ENCODE measurements around the gene FSCN2. TPM values are rescaled to one million over a fixed set of nuclear protein-coding genes. Genes with fewer than 3 reads are reported as not detected.

FSCN2 gene
- total RNA-seq, 1 experiment from 2014 or later: 0.31 TPM

DNA sequence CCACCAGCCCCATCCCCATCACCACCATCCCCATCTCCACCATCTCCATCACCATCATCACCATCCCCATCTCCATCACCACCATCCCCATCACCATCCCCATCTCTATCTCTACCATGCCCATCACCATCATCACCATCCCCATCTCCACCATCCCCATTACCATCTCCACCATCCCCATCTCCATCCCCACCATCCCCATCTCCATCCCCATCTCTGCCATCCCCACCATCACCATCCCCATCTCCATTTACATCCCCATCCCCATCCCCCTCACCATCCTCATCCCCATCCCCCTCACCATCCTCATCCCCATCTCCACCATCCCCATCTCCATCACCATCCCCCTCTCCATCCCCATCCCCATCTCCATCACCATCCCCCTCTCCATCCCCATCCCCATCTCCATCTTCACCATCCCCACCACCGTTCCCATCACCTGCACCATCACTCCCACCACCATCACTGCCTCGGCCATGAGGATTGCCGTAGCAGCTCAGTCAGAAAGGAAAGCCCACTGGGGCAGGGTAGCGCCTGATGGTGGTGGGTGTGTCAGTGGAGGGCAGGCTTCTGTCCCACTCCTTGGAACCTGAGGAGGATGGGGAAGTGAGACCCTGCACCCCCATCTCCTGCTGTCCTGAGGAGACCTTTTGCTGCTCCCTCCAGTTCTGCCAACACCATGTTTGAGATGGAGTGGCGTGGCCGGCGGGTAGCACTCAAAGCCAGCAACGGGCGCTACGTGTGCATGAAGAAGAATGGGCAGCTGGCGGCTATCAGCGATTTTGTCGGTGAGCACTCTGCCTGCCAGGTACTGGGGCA, 7.5 kb downstream of the FSCN2 start:
- H3K36me3 Mint-ChIP-seq: no peaks in the 10 kb centered on the region
- H3K27me3 Mint-ChIP-seq (ENCODE audit: low read depth): peaks cover 23% of the 10 kb centered on the region
- no peaks in the 10 kb centered on the region for H3K4me1 Mint-ChIP-seq
- no peak overlapping the region for H3K27ac Mint-ChIP-seq
- DNase-seq (ENCODE audit: low spot score) (no peak), ATAC-seq (no peak)
- H3K4me3 Mint-ChIP-seq: no peak overlapping the region
- TF ChIP-seq, protein P1, sequence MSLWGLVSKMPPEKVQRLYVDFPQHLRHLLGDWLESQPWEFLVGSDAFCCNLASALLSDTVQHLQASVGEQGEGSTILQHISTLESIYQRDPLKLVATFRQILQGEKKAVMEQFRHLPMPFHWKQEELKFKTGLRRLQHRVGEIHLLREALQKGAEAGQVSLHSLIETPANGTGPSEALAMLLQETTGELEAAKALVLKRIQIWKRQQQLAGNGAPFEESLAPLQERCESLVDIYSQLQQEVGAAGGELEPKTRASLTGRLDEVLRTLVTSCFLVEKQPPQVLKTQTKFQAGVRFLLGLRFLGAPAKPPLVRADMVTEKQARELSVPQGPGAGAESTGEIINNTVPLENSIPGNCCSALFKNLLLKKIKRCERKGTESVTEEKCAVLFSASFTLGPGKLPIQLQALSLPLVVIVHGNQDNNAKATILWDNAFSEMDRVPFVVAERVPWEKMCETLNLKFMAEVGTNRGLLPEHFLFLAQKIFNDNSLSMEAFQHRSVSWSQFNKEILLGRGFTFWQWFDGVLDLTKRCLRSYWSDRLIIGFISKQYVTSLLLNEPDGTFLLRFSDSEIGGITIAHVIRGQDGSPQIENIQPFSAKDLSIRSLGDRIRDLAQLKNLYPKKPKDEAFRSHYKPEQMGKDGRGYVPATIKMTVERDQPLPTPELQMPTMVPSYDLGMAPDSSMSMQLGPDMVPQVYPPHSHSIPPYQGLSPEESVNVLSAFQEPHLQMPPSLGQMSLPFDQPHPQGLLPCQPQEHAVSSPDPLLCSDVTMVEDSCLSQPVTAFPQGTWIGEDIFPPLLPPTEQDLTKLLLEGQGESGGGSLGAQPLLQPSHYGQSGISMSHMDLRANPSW (CRISPR knock-in tag; conservative IDR thresholded peaks at IDR 0.05; ENCODE audit: low read depth): no peak
- TF ChIP-seq, protein P2, sequence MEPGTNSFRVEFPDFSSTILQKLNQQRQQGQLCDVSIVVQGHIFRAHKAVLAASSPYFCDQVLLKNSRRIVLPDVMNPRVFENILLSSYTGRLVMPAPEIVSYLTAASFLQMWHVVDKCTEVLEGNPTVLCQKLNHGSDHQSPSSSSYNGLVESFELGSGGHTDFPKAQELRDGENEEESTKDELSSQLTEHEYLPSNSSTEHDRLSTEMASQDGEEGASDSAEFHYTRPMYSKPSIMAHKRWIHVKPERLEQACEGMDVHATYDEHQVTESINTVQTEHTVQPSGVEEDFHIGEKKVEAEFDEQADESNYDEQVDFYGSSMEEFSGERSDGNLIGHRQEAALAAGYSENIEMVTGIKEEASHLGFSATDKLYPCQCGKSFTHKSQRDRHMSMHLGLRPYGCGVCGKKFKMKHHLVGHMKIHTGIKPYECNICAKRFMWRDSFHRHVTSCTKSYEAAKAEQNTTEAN (CRISPR knock-in tag; IDR thresholded peaks at IDR 0.05): no peak
- TF ChIP-seq, protein P3, sequence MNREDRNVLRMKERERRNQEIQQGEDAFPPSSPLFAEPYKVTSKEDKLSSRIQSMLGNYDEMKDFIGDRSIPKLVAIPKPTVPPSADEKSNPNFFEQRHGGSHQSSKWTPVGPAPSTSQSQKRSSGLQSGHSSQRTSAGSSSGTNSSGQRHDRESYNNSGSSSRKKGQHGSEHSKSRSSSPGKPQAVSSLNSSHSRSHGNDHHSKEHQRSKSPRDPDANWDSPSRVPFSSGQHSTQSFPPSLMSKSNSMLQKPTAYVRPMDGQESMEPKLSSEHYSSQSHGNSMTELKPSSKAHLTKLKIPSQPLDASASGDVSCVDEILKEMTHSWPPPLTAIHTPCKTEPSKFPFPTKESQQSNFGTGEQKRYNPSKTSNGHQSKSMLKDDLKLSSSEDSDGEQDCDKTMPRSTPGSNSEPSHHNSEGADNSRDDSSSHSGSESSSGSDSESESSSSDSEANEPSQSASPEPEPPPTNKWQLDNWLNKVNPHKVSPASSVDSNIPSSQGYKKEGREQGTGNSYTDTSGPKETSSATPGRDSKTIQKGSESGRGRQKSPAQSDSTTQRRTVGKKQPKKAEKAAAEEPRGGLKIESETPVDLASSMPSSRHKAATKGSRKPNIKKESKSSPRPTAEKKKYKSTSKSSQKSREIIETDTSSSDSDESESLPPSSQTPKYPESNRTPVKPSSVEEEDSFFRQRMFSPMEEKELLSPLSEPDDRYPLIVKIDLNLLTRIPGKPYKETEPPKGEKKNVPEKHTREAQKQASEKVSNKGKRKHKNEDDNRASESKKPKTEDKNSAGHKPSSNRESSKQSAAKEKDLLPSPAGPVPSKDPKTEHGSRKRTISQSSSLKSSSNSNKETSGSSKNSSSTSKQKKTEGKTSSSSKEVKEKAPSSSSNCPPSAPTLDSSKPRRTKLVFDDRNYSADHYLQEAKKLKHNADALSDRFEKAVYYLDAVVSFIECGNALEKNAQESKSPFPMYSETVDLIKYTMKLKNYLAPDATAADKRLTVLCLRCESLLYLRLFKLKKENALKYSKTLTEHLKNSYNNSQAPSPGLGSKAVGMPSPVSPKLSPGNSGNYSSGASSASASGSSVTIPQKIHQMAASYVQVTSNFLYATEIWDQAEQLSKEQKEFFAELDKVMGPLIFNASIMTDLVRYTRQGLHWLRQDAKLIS (CRISPR knock-in tag; IDR thresholded peaks at IDR 0.05; ENCODE audit: borderline replicate concordance): no peak
- H3K9me3 Mint-ChIP-seq: no peaks in the 10 kb centered on the region
- ChIA-PET POLR2A (interaction anchor here (1.0 to 1.7 kb wide), 2 partner anchors 22 to 23 kb away, joined by 3 to 5 read pairs; partner anchors contain the start of gene ACTG1), CTCF (interaction anchor here (0.6 to 3.3 kb wide), 9 partner anchors 13 to 393 kb away, joined by 3 to 31 read pairs (median 3); partner anchors contain the start of gene BAHCC1)

DNA sequence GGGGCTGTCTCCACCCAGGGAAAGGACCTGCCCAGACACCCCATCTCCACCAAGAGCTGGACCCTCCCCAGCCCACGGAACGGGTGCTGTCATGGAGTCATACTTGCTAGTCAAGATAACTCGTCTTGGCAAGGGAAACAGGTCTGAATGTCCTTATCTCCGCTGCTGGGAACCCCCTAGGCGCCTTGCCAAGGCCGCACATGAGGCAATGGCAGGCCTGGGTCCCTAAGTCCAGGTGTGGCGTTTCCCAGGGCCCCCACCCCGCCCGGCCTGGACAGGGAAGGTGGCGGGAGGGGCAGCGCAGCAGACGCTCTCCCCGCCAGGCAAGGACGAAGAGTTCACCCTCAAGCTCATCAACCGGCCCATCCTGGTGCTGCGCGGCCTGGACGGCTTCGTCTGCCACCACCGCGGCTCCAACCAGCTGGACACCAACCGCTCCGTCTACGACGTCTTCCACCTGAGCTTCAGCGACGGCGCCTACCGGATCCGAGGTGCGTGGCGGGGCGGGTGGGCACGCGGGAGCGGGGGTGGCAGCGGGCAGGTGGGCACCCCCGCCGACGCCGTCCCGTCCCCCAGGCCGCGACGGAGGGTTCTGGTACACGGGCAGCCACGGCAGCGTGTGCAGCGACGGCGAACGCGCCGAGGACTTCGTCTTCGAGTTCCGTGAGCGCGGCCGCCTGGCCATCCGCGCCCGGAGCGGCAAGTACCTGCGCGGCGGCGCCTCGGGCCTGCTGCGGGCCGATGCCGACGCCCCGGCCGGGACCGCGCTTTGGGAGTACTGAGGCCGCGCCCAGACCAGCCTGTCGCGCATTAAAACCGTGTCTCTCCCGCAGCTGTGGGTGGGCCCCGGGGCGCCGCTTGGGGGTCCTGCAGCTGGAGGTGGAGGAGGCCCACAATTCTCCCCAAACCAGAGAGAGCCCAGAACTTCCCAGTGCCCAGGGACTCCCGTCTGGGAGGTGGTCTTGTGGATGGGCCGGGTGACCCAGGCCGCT, 8.4 kb downstream of the FSCN2 start:
- no peaks in the 10 kb centered on the region for H3K4me1 Mint-ChIP-seq
- H3K9me3 Mint-ChIP-seq: no peaks in the 10 kb centered on the region
- ATAC-seq (peak; percentile 2), DNase-seq (ENCODE audit: low spot score) (peak; percentile 46)
- ChIA-PET POLR2A (interaction anchor here (0.6 to 3.0 kb wide), 5 partner anchors 13 to 24 kb away, joined by 3 to 9 read pairs (median 5); partner anchors contain the start of genes ACTG1 and FAAP100), CTCF (interaction anchor here (0.6 to 3.3 kb wide), 16 partner anchors 8 to 394 kb away, joined by 3 to 31 read pairs (median 4); partner anchors contain the start of genes BAHCC1, FAAP100 and FSCN2)
- peak overlapping the region; percentile 27; the same call in 1 of the 2 replicates for H3K4me3 Mint-ChIP-seq
- no peak overlapping the region for H3K27ac Mint-ChIP-seq
- H3K36me3 Mint-ChIP-seq: no peaks in the 10 kb centered on the region
- peaks cover 23% of the 10 kb centered on the region for H3K27me3 Mint-ChIP-seq (ENCODE audit: low read depth)
- TF ChIP-seq CBFB (CRISPR knock-in tag; IDR thresholded peaks at IDR 0.05; ENCODE audit: low read depth): no peak
- 0 out of 2 replicates have a peak, but pooled peaks have one; percentile 16 for TF ChIP-seq RELA (CRISPR knock-in tag; IDR thresholded peaks at IDR 0.05; ENCODE audit: borderline replicate concordance)
- TF ChIP-seq ZNF263 (CRISPR knock-in tag; IDR thresholded peaks at IDR 0.05; ENCODE audit: low read depth): 0 out of 2 replicates have a peak, but pooled peaks have one; percentile 53
- TF ChIP-seq, protein P4, sequence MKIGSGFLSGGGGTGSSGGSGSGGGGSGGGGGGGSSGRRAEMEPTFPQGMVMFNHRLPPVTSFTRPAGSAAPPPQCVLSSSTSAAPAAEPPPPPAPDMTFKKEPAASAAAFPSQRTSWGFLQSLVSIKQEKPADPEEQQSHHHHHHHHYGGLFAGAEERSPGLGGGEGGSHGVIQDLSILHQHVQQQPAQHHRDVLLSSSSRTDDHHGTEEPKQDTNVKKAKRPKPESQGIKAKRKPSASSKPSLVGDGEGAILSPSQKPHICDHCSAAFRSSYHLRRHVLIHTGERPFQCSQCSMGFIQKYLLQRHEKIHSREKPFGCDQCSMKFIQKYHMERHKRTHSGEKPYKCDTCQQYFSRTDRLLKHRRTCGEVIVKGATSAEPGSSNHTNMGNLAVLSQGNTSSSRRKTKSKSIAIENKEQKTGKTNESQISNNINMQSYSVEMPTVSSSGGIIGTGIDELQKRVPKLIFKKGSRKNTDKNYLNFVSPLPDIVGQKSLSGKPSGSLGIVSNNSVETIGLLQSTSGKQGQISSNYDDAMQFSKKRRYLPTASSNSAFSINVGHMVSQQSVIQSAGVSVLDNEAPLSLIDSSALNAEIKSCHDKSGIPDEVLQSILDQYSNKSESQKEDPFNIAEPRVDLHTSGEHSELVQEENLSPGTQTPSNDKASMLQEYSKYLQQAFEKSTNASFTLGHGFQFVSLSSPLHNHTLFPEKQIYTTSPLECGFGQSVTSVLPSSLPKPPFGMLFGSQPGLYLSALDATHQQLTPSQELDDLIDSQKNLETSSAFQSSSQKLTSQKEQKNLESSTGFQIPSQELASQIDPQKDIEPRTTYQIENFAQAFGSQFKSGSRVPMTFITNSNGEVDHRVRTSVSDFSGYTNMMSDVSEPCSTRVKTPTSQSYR (CRISPR knock-in tag; IDR thresholded peaks at IDR 0.05): no peak
- no peak for TF ChIP-seq NFYB (CRISPR knock-in tag; conservative IDR thresholded peaks at IDR 0.05; ENCODE audit: low read depth)
- no peak for TF ChIP-seq TEAD1 (CRISPR knock-in tag; IDR thresholded peaks at IDR 0.05)
- no peak for TF ChIP-seq FOXP1 (CRISPR knock-in tag; IDR thresholded peaks at IDR 0.05; ENCODE audit: borderline replicate concordance)
- no peak for TF ChIP-seq ZNF138 (CRISPR knock-in tag; conservative IDR thresholded peaks at IDR 0.05)
- no peak for TF ChIP-seq SOX15 (CRISPR knock-in tag; IDR thresholded peaks at IDR 0.05)
- no peak for TF ChIP-seq NFE2L1 (CRISPR knock-in tag; IDR thresholded peaks at IDR 0.05)
- TF ChIP-seq ZNF416 (CRISPR knock-in tag; IDR thresholded peaks at IDR 0.05): peak; percentile 48; the same call in 1 of the 2 replicates
- no peak for TF ChIP-seq SMAD3 (CRISPR knock-in tag; IDR thresholded peaks at IDR 0.05; ENCODE audit: borderline replicate concordance)
- TF ChIP-seq, protein P5, sequence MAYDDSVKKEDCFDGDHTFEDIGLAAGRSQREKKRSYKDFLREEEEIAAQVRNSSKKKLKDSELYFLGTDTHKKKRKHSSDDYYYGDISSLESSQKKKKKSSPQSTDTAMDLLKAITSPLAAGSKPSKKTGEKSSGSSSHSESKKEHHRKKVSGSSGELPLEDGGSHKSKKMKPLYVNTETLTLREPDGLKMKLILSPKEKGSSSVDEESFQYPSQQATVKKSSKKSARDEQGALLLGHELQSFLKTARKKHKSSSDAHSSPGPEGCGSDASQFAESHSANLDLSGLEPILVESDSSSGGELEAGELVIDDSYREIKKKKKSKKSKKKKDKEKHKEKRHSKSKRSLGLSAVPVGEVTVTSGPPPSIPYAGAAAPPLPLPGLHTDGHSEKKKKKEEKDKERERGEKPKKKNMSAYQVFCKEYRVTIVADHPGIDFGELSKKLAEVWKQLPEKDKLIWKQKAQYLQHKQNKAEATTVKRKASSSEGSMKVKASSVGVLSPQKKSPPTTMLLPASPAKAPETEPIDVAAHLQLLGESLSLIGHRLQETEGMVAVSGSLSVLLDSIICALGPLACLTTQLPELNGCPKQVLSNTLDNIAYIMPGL (CRISPR knock-in tag; IDR thresholded peaks at IDR 0.05): no peak
- TF ChIP-seq CREM (CRISPR knock-in tag; IDR thresholded peaks at IDR 0.05): 0 out of 2 replicates have a peak, but pooled peaks have one; percentile 21
- no peak for TF ChIP-seq TCF7 (CRISPR knock-in tag; IDR thresholded peaks at IDR 0.05; ENCODE audit: low read depth)
